Hematopoietic multipotent progenitor cell treated with erythropoietin and hydrocortisone succinate and interleukin-3 and kit ligand, for 6 days (in vitro differentiated cells): ENCODE measurements around the gene CIBAR2.

ENCODE experiments used
- DNase-seq: peaks from one replicate; pipeline ENCODE4 v3.0.0-alpha.2; 2015

CIBAR2 gene

GRCh38 chr16:85144026-85144915, 32.0 kb upstream of the CIBAR2 start:
- DNase-seq = no peak

GRCh38 chr16:85142771-85143211, 30.5 kb upstream of the CIBAR2 start:
- no peak for DNase-seq

- no peak for DNase-seq
These were observed 29.8 kb upstream of the CIBAR2 start for GRCh38 chr16:85142129-85142513.

GRCh38 chr16:85141491-85142128, 29.3 kb upstream of the CIBAR2 start:
- DNase-seq = no peak

GRCh38 chr16:85140455-85141012, 28.3 kb upstream of the CIBAR2 start:
- DNase-seq = no peak

GRCh38 chr16:85139881-85140339, 27.6 kb upstream of the CIBAR2 start:
- no peak for DNase-seq

- no peak for DNase-seq
These were observed 26.8 kb upstream of the CIBAR2 start for GRCh38 chr16:85138825-85139627.

- no peak for DNase-seq
These were observed 26.0 kb upstream of the CIBAR2 start for GRCh38 chr16:85138073-85138824.

GRCh38 chr16:85137323-85138072, 25.2 kb upstream of the CIBAR2 start:
- DNase-seq = no peak

GRCh38 chr16:85136702-85137322, 24.5 kb upstream of the CIBAR2 start:
- no peak for DNase-seq

- peak; percentile 60 for DNase-seq
These were observed 24.0 kb upstream of the CIBAR2 start for GRCh38 chr16:85136213-85136701.

GRCh38 chr16:85134789-85135142, 22.5 kb upstream of the CIBAR2 start:
- DNase-seq = peak; percentile 16

- DNase-seq = no peak
These were observed 22.0 kb upstream of the CIBAR2 start for GRCh38 chr16:85134076-85134788.

- no peak for DNase-seq
These were observed 21.0 kb upstream of the CIBAR2 start for GRCh38 chr16:85133290-85133599.

GRCh38 chr16:85132456-85133289, 20.4 kb upstream of the CIBAR2 start:
- no peak for DNase-seq

GRCh38 chr16:85130705-85131028, 18.4 kb upstream of the CIBAR2 start:
- no peak for DNase-seq

- no peak for DNase-seq
These were observed 17.8 kb upstream of the CIBAR2 start for GRCh38 chr16:85129876-85130704.

- DNase-seq = no peak
These were observed 16.0 kb upstream of the CIBAR2 start for GRCh38 chr16:85128079-85128837.
